GM18858 (cell line): ENCODE data around the gene DCLK1.

ENCODE experiments used
- ATAC-seq: cut with Tn5 transposase; IDR thresholded peaks from one replicate; pipeline ENCODE4 v1.9.1; 2021; ENCODE audit not compliant: unreplicated experiment

Gene DCLK1

DNA sequence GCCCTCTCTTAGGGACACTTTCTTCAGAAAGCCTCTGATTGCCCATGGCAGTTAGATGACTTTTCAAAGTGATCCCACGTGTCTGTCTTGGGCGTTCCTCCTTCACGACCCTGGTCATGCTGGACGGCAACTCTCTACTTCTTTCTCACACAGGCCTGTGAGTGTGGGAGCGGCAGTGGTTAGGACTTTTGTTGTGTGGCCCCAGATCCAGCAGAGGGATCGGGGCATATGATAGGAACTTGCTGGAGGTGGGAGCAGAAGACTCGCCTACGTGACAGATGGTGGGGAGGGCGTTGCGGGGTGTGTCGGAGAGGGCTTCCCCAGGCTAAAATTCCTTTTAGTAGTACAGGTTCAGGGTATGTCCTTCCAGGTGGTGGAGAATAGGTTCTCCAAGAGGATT is 365.2 kb downstream of the DCLK1 start:
- ATAC-seq: no peak

DNA sequence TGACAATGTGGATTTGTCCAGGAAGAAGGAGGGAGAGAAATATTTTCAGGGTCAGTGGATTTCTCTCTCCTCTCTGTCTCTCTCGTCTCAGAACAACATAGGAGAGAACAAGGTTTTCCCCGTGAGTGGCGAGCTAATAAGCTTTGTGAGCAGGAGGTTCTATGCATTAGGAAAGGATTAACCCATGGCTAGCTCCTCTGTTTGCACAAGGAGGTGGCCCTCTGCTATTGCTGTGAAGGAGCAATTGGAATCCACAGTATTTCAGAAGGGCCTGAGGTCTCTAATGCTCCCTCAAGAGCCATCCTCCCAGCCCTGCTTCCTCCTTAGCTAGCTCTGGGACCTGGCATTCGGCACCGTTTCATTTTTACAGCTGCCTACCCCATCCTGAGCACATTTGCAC is 365.8 kb downstream of the DCLK1 start:
- no peak for ATAC-seq

GRCh38 chr13:35764326-35765015 is 366.7 kb downstream of the DCLK1 start:
- ATAC-seq: no peak

- no peak for ATAC-seq
These were observed 367.4 kb downstream of the DCLK1 start for GRCh38 chr13:35763782-35764123.

GRCh38 chr13:35763060-35763781 is 368.0 kb downstream of the DCLK1 start:
- ATAC-seq: no peak

- ATAC-seq: no peak
These were observed 369.5 kb downstream of the DCLK1 start for GRCh38 chr13:35761440-35762252.

DNA sequence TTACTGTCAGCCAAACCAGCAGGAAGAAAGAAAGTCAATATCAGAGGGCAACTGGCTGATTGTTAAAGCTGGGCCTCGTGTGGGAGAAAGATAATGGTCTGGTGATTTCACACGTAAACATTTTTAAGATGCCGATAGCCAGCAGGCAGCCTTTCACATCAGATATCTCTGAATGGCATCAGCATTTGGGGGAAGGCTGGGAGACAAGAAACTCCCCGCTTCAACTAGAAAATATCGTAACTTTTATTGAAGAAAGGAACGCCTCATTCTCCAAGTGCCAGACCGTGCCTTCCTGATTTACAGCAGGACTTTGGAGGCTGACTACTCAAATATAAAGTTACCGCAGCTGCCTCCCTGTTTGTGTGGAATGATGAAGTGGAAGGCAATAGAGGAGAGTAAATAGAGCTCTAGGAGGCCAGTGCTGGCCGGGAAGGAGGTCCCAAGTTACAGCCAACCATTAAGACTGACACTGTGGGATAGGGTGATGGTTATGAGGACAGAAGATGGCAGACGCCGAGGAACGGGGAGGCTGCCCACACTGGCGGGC is 370.4 kb downstream of the DCLK1 start:
- ATAC-seq: no peak

- ATAC-seq: no peak
These were observed 383.6 kb downstream of the DCLK1 start for GRCh38 chr13:35747594-35747993.

- no peak for ATAC-seq
These were observed 386.5 kb downstream of the DCLK1 start for GRCh38 chr13:35744566-35745178.

DNA sequence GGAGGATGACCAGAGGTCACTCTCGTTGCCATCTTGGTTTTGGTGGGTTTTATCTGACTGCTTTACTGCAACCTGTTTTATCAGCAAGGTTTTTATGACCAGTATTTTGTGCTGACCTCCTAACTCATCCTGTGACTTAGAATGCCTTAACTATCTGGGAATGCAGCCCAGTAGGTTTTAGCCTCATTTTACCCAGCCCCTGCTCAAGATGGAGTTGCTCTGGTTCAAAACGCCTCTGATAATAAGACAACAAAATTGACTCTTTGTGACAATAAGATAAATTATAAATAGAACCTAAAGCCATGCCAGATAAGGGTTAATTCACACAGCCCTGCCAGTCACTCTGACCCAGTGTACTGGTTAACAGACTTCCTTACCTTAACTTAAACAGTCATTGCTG is 387.0 kb downstream of the DCLK1 start:
- ATAC-seq: no peak

DNA sequence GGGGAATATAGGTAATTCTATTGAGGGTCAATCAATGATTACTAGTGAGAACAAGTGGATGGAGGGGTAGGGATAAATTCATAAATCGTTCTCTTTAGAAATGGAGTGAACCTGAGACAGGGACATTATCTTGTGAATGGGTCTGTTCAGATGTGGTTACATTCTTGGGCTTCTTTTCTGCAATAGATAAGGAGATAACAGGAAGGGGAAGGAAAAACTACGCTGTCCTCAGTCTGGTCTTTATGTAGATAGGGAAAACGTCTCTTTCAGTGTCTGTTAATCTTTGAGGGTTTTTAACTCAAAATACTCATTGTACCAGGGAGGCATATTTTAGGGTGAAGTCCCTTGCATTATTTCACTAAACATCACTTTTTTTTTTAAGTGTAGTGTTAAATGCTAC is 388.0 kb downstream of the DCLK1 start:
- ATAC-seq: no peak

DNA sequence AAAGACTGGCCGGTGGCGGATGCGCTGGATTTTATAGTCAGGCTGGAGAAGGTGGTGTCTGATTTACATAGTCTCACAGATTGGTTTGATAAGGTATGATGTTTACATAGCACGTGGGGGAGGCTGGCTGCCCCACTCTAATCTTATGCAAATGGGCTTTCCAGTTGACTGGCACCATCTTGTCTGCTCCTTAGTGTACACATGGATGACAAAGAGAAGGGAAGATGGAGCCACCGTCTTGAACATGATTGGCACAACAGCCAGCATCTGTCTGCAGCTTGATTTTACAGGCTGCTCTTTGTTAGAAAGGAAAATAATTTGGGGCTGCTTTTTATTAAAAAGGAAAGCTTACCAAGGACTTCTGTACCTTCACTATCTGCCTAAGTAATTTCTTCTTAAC is 389.5 kb downstream of the DCLK1 start:
- no peak for ATAC-seq

- no peak for ATAC-seq
These were observed 394.3 kb downstream of the DCLK1 start for GRCh38 chr13:35736876-35737275.

DNA sequence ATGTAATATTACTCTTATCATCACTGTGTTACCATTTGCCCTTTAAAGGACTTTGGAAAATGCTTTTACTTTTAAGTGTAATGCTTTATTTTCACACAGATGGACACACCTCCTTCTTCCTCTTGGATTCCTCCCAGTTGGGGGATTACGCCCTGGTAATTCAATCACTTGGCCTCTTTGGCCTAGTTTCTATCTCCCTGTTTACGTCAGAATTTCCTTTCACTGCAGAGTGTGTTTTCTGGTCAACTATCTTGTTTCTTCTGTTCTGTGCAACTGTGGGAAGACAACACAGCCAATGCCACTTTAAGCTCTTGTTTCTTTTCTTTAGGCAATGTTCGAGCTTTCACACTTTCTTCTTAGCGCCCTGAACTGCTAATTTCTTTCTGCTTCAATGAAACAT is 397.4 kb downstream of the DCLK1 start:
- ATAC-seq: no peak

- no peak for ATAC-seq
These were observed 398.6 kb downstream of the DCLK1 start for GRCh38 chr13:35732565-35732964.

DNA sequence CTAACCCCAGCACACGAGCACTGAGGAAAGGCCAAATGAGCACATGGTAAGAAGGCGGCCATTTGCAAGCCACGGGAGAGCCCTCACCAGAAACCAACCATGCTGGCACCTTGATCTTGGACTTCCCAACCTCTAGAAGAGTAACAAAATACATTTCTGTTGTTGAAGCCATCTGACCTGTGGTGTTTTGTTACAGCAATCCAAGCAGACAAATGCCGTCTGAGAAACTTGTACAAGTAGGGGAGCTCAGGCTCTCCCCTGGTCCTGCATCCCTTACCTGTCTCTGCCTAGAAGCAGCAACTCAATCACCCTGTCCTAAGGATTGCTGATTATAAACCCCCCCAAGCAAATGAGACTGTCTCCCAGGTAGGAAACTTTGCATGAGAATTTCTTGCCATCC is 399.7 kb downstream of the DCLK1 start:
- no peak for ATAC-seq

GRCh38 chr13:35729926-35730627 is 401.1 kb downstream of the DCLK1 start:
- ATAC-seq: peak; percentile 77

DNA sequence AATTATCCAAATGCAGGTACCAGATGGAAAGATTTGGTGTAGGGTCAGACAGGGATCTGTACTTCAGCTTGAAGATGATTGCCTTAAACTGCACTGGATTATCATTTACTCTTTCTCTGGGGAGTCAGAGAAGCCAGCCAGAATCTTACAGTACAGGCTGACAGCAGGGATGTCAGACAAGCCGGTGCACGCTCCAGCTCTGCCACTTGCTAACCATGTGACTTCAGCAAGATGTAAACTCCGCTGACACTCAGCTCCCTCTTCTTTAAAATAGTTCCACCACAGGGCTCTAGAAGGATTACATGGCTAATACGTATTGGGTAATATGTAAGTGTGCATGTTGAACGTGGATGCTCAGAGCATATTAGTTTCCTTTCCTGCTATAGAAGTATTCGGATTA is 403.3 kb downstream of the DCLK1 start:
- no peak for ATAC-seq

DNA sequence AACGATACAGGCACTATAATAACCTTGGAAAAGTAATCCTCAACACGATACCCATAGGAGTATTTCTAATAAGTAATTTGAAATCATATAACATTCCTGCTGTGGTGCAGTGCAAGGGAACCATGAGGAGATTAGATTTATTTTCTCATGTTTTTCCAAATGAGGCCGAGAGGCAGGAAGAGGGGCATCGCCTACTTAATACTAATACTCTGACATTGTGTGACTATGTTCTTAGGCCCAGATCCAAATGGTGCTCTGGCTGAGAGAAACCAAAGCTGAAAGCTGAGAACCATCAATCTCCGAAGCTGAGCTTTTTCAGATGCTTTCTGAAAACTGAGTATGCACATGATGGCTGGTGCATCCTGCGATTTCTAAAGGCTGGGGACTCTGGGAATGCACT is 406.7 kb downstream of the DCLK1 start:
- no peak for ATAC-seq

DNA sequence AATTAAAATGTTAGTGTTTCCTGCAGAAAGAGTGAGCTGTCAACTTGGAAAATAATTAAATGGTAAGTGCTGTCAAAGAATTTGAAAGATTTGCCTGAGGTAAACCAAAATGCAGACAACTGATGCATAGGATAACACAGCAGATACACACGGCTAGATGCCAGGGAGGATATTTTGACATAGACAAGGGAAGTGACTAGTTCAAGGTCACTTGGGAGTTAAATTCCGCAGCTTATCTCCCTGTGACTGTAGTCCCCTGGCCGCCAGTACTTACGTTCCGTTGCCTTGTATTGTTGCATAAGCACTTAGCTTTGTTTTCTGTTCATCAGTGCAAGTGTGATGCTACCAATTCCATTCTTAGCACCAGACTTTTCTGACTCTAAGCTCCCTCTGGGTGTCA is 407.4 kb downstream of the DCLK1 start:
- ATAC-seq: no peak

DNA sequence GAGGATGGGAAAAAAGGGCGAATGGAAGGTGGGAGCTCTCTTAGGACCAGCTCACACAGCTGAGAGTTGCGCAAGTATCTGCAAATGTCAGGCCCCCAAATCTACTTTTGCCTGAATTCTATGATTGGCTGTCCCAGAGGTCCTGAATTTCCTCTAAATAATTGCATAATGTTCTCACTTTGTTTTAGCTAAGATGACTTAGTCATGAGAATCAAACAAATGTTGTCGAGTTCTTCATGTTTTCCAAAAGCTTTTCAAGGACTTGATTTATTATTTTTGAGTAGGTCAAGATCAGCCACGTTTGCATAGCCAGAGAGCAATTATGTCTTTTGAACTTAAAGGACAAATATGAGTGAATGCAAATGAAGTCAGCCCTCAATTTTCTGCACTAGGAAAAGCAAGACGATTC is 408.1 kb downstream of the DCLK1 start:
- ATAC-seq: no peak
